Kidney (tissue), 14 donors: ENCODE measurements around the gene EXOC3. TPM values are rescaled to one million over a fixed set of nuclear protein-coding genes. Genes with fewer than 3 reads are reported as not detected.

Source experiments
- DNase-seq, 5 donors: peaks; one replicate each; pipeline ENCODE4 v3.0.0-alpha.2; 2013 to 2020
- FAIRE-seq: peaks from 2 replicates; lab custom pipeline; 2012; peaks lifted over from hg19 to GRCh38; lab: Jason Lieb, UNC
- H3K27ac ChIP-seq, 2 donors: one replicate each; pipeline ENCODE4 v1.7.0; 2013; ENCODE audit warnings: low read depth in 2 of 2, low read length in 2 of 2, inconsistent platforms in 1 of 2
- H3K27me3 ChIP-seq: one replicate; pipeline ENCODE4 v1.7.1; 2013; ENCODE audit warnings: low read length, inconsistent platforms; ENCODE audit not compliant: control insufficient read depth, insufficient read depth
- H3K36me3 ChIP-seq, 3 donors: one replicate each; pipeline versions ENCODE4 v1.7.0 to v1.7.1; 2013; ENCODE audit warnings: low read length in 3 of 3, control low read depth in 1 of 3, inconsistent platforms in 1 of 3; ENCODE audit not compliant: insufficient read depth in 3 of 3, control insufficient read depth in 2 of 3
- H3K4me1 ChIP-seq, 3 donors: one replicate each; pipeline versions ENCODE4 v1.7.0 to v1.7.1; 2013; ENCODE audit warnings: low read length in 3 of 3, inconsistent platforms in 1 of 3, low read depth in 1 of 3; ENCODE audit not compliant: control insufficient read depth in 2 of 3, insufficient read depth in 2 of 3
- H3K4me3 ChIP-seq, 3 donors: one replicate each; pipeline versions ENCODE4 v1.7.0 to v1.8.1; 2013; ENCODE audit warnings: low read length in 3 of 3, control low read depth in 1 of 3, inconsistent platforms in 1 of 3
- H3K9ac ChIP-seq, 3 donors: one replicate each; pipeline versions ENCODE4 v1.7.0 to v1.7.1; 2013; ENCODE audit warnings: low read length in 3 of 3, control low read depth in 1 of 3, inconsistent platforms in 1 of 3
- H3K9me3 ChIP-seq, 3 donors: one replicate each; pipeline versions ENCODE4 v1.7.0 to v1.7.1; 2013; ENCODE audit warnings: low read length in 3 of 3, control low read depth in 1 of 3, inconsistent platforms in 1 of 3; ENCODE audit not compliant: control insufficient read depth in 2 of 3, insufficient read depth in 1 of 3
- CTCF ChIP-seq: IDR thresholded peaks from 3 replicates; pipeline ENCODE4 v1.5.1; 2012; ENCODE audit warnings: mild to moderate bottlenecking, moderate library complexity, borderline replicate concordance; ENCODE audit not compliant: insufficient read depth; ENCODE audit errors: extremely low read depth
- intact Hi-C: fragments of 100-400 bp; cut with DNase I; formaldehyde crosslinking; loops from one replicate; pipeline ENCODE4 v1.11.1; 2022
- polyA plus RNA-seq: library from polyadenylated mRNA; stranded (reverse); fragments of 350-450 nt; fragmentation: Illumina TruSeq; extraction: RNeasy Lipid Tissue Mini Kit (QIAGEN cat#74804); gene quantifications from one replicate; pipeline ENCODE4 v1.2.3, GENCODE V29; 2014; ENCODE audit warnings: low read depth, low replicate concordance; ENCODE audit not compliant: insufficient read depth
- total RNA-seq: library from RNA; stranded (reverse); fragmentation: NEBNext Ultra II Directional; extraction: Animal tissue kit (Norgen Biotek cat#: 25700); gene quantifications from one replicate; pipeline ENCODE4 v1.2.1, GENCODE V29; 2021
- donor health status: control.
- donor health status: control.
- donor health status: control.
- donor health status: control.
- donor health status: control.
- donor health status: DM: yes; HTN: yes; CAD: no.
- donor health status: Normal renal cell carcinoma (clear cell type).

Gene EXOC3
- total and polyA plus RNA-seq, 2 donors from 2014 or later, result 40.5 to 71.5 TPM

- no peak overlapping the region for H3K4me3 ChIP-seq
- TF ChIP-seq CTCF, result no peak
- no peak for FAIRE-seq
- DNase-seq, result peak in 1 of 5 donors; percentile 18
- no peaks in the 10 kb centered on the region for H3K27me3 ChIP-seq
- no peaks in the 10 kb centered on the region for H3K4me1 ChIP-seq
- H3K9me3 ChIP-seq, result no peaks in the 10 kb centered on the region
- H3K9ac ChIP-seq, result no peak overlapping the region
- intact Hi-C loops, result no loop called here
- no peak overlapping the region for H3K27ac ChIP-seq
- H3K36me3 ChIP-seq, result no peaks in the 10 kb centered on the region
Observed at GRCh38 chr5:425714-426113, 17.3 kb upstream of the EXOC3 start.

- TF ChIP-seq CTCF, result no peak
- FAIRE-seq, result no peak
Observed at GRCh38 chr5:426392-426976, 16.5 kb upstream of the EXOC3 start.

GRCh38 chr5:427415-428087 lies 15.4 kb upstream of the EXOC3 start:
- Histone ChIP-seq H3K9ac (no peak overlapping the region), H3K9me3 (no peaks in the 10 kb centered on the region), H3K4me1 (no peaks in the 10 kb centered on the region), H3K27me3 (no peaks in the 10 kb centered on the region), H3K27ac (no peak overlapping the region), H3K4me3 (no peak overlapping the region), H3K36me3 (no peaks in the 10 kb centered on the region)
- FAIRE-seq, result no peak
- no peak for TF ChIP-seq CTCF
- intact Hi-C loops, result no loop called here
- peak in 2 of 5 donors; percentile 31 to 49 for DNase-seq

More at GRCh38 chr5:426392-426976, 16.5 kb upstream of the EXOC3 start:
- Histone ChIP-seq H3K27ac (no peak overlapping the region), H3K27me3 (no peaks in the 10 kb centered on the region), H3K4me1 (no peaks in the 10 kb centered on the region), H3K4me3 (no peak overlapping the region), H3K9me3 (no peaks in the 10 kb centered on the region), H3K36me3 (no peaks in the 10 kb centered on the region), H3K9ac (no peak overlapping the region)
- intact Hi-C loops, result no loop called here
- no peak for DNase-seq
